Measurements from ENCODE around the gene RAMACL. TPM values are rescaled to one million over a fixed set of nuclear protein-coding genes. Genes with fewer than 3 reads are reported as not detected.

Gene RAMACL
- total RNA-seq, 1 experiment from 2014 or later: 0.15 TPM

GRCh38 chr6:166579237-166579850, 7.1 kb downstream of the RAMACL start:
- ChIA-PET RAD21 (ENCODE audit: low non-redundant PET in 1 of 2, low total read pairs in 2 of 2, uncharacterized antibody in 2 of 2, unreplicated experiment in 2 of 2) (no interaction called here), POLR2A (no interaction called here), CTCF (no interaction called here)
- ATAC-seq: no peak
- TF ChIP-seq, protein P1, sequence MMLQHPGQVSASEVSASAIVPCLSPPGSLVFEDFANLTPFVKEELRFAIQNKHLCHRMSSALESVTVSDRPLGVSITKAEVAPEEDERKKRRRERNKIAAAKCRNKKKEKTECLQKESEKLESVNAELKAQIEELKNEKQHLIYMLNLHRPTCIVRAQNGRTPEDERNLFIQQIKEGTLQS (IDR thresholded peaks at IDR 0.05): no peak
- no peak for TF ChIP-seq YY1 (IDR thresholded peaks at IDR 0.05; ENCODE audit: extremely low read depth, insufficient replicate concordance, low read depth, low read length)
- no peak for TF ChIP-seq REST (IDR thresholded peaks at IDR 0.05; ENCODE audit: low read depth)
- no peak for TF ChIP-seq SP1 (IDR thresholded peaks at IDR 0.05; ENCODE audit: low read depth)
- no peak for TF ChIP-seq EZH2 (IDR thresholded peaks at IDR 0.05)
- no peak for TF ChIP-seq ZBTB33 (IDR thresholded peaks at IDR 0.05; ENCODE audit: extremely low read depth, insufficient replicate concordance, low read length)
- TF ChIP-seq EZH2phosphoT487 (IDR thresholded peaks at IDR 0.05; ENCODE audit: borderline replicate concordance): no peak
- no peak for TF ChIP-seq EGR1 (IDR thresholded peaks at IDR 0.05; ENCODE audit: low read depth)
- H3K27me3 ChIP-seq (ENCODE audit: insufficient read depth, low read length): no peaks in the 10 kb centered on the region
- H3K36me3 ChIP-seq (ENCODE audit: control insufficient read depth in 1 of 2, insufficient read depth in 2 of 2, low read length in 2 of 2): no peaks in the 10 kb centered on the region
- no peaks in the 10 kb centered on the region for H3K9me2 ChIP-seq (ENCODE audit: insufficient read depth)
- intact Hi-C loops (cut with micrococcal nuclease): no loop called here
- BruUV-seq (replicated peaks): no TSS peak
- no peak overlapping the region for H3K4me2 ChIP-seq (ENCODE audit: low read length)
- H3K9me3 ChIP-seq (ENCODE audit: control insufficient read depth in 1 of 2, insufficient read depth in 1 of 2, low read depth in 1 of 2, low read length in 2 of 2): no peaks in the 10 kb centered on the region
- H2AFZ ChIP-seq (ENCODE audit: low read depth, low read length, poor library complexity, severe bottlenecking): no peak overlapping the region
- DNase-seq (ENCODE audit: low read depth, low spot score): no peak
- H3K4me1 ChIP-seq (ENCODE audit: control insufficient read depth in 1 of 2, insufficient read depth in 2 of 2, low read length in 2 of 2): no peaks in the 10 kb centered on the region
- no peak overlapping the region for H3K4me3 ChIP-seq (replicated peaks in 1 of 2; ENCODE audit: low read depth in 1 of 2, low read length in 2 of 2)
- H3K27ac ChIP-seq (ENCODE audit: low read depth, low read length): no peak overlapping the region
- H4K20me1 ChIP-seq (ENCODE audit: insufficient read depth): no peaks in the 10 kb centered on the region
- no peak overlapping the region for H3K9ac ChIP-seq (ENCODE audit: low read length)
- no peaks in the 10 kb centered on the region for H3K79me2 ChIP-seq (ENCODE audit: insufficient read depth, low read length)

Data from HCT116 (cell line).